Measurements from ENCODE around the gene EPB41L4B. TPM values are rescaled to one million over a fixed set of nuclear protein-coding genes. Genes with fewer than 3 reads are reported as not detected.

Gene EPB41L4B
- total RNA-seq, 1 donor from 2014 or later, result 0.88 TPM

GRCh38 chr9:109272045-109272444 lies 48.8 kb downstream of the EPB41L4B start:
- DNase-seq (ENCODE audit: extremely low read depth, low read depth, low spot score), result no peak

GRCh38 chr9:109270971-109271925 lies 49.6 kb downstream of the EPB41L4B start:
- no peak for DNase-seq (ENCODE audit: extremely low read depth, low read depth, low spot score)

GRCh38 chr9:109270441-109270840 lies 50.4 kb downstream of the EPB41L4B start:
- DNase-seq (ENCODE audit: extremely low read depth, low read depth, low spot score), result no peak

- no peak for DNase-seq (ENCODE audit: extremely low read depth, low read depth, low spot score)
Observed at GRCh38 chr9:109269839-109270238, 51.0 kb downstream of the EPB41L4B start.

GRCh38 chr9:109269081-109269480 lies 51.8 kb downstream of the EPB41L4B start:
- DNase-seq (ENCODE audit: extremely low read depth, low read depth, low spot score), result no peak

- DNase-seq (ENCODE audit: extremely low read depth, low read depth, low spot score), result no peak
Observed at GRCh38 chr9:109267555-109267954, 53.3 kb downstream of the EPB41L4B start.

GRCh38 chr9:109264877-109265587 lies 55.8 kb downstream of the EPB41L4B start:
- DNase-seq (ENCODE audit: extremely low read depth, low read depth, low spot score), result no peak

- no peak for DNase-seq (ENCODE audit: extremely low read depth, low read depth, low spot score)
Observed at GRCh38 chr9:109263358-109263757, 57.5 kb downstream of the EPB41L4B start.

GRCh38 chr9:109258481-109259302 lies 62.2 kb downstream of the EPB41L4B start:
- DNase-seq (ENCODE audit: extremely low read depth, low read depth, low spot score), result no peak

GRCh38 chr9:109256336-109256735 lies 64.5 kb downstream of the EPB41L4B start:
- DNase-seq (ENCODE audit: extremely low read depth, low read depth, low spot score), result no peak

- DNase-seq (ENCODE audit: extremely low read depth, low read depth, low spot score), result no peak
Observed at GRCh38 chr9:109255394-109255793, 65.5 kb downstream of the EPB41L4B start.

- no peak for DNase-seq (ENCODE audit: extremely low read depth, low read depth, low spot score)
Observed at GRCh38 chr9:109254317-109254716, 66.5 kb downstream of the EPB41L4B start.

GRCh38 chr9:109253637-109254284 lies 67.1 kb downstream of the EPB41L4B start:
- no peak for DNase-seq (ENCODE audit: extremely low read depth, low read depth, low spot score)

GRCh38 chr9:109253241-109253636 lies 67.6 kb downstream of the EPB41L4B start:
- no peak for DNase-seq (ENCODE audit: extremely low read depth, low read depth, low spot score)

- no peak for DNase-seq (ENCODE audit: extremely low read depth, low read depth, low spot score)
Observed at GRCh38 chr9:109252291-109252690, 68.6 kb downstream of the EPB41L4B start.

GRCh38 chr9:109251776-109252106 lies 69.1 kb downstream of the EPB41L4B start:
- no peak for DNase-seq (ENCODE audit: extremely low read depth, low read depth, low spot score)

- peak; percentile 82 for DNase-seq (ENCODE audit: extremely low read depth, low read depth, low spot score)
Observed at GRCh38 chr9:109251080-109251775, 69.6 kb downstream of the EPB41L4B start.

- no peak for DNase-seq (ENCODE audit: extremely low read depth, low read depth, low spot score)
Observed at GRCh38 chr9:109250771-109251079, 70.1 kb downstream of the EPB41L4B start.

- no peak for DNase-seq (ENCODE audit: extremely low read depth, low read depth, low spot score)
Observed at GRCh38 chr9:109250311-109250741, 70.5 kb downstream of the EPB41L4B start.

GRCh38 chr9:109249615-109250014 lies 71.2 kb downstream of the EPB41L4B start:
- DNase-seq (ENCODE audit: extremely low read depth, low read depth, low spot score), result no peak

All from glomerular endothelial cell (primary cell).